COLO668 (cell line): ENCODE results near the gene RDH16.

Source experiments
- DNase-seq: peaks from one replicate; lab custom pipeline; 2025; ENCODE audit not compliant: unreplicated experiment; lab: John Stamatoyannopoulos, UW

RDH16 gene, protein sequence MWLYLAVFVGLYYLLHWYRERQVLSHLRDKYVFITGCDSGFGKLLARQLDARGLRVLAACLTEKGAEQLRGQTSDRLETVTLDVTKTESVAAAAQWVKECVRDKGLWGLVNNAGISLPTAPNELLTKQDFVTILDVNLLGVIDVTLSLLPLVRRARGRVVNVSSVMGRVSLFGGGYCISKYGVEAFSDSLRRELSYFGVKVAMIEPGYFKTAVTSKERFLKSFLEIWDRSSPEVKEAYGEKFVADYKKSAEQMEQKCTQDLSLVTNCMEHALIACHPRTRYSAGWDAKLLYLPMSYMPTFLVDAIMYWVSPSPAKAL

DNA sequence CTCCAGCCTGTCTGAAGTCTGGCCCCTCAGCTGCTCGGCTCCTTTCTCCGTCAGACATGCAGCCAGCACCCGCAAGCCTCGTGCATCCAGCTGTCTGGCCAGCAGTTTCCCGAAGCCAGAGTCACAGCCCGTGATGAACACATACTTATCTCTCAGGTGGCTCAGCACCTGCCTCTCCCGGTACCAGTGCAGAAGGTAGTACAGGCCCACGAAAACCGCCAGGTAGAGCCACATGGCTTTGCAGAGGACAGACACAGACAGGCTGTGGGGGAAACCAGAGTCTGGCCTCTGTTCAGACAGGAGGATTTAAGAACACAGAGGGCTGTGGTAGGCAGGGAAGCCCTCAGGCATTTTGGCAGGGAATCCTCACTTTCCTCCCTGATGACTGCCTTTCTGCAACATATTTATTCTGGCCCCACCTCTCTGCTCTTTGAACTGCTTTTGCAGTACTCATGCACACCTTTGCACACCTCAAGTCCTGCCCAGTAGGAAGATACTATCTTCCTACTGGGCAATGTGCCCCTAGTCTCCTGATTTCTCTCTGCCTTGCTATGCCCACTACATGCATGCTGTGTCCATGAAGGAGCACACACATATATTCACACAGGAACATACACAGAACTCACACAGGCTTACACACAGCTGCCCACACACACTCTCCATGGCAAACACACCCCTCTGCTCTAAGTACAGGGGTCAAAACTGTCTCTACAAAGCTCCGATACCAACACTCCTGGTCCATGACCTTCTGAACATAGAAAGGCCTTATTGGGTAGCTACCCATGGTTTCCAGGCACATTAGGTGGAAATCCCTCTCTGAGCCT, at the start of gene RDH16:
TSS of gene RDH16 (minus strand) at position 380 of the 824 bp plus-strand sequence. CDS start at position 234, 146 bp downstream.
- DNase-seq, result no peak

DNA sequence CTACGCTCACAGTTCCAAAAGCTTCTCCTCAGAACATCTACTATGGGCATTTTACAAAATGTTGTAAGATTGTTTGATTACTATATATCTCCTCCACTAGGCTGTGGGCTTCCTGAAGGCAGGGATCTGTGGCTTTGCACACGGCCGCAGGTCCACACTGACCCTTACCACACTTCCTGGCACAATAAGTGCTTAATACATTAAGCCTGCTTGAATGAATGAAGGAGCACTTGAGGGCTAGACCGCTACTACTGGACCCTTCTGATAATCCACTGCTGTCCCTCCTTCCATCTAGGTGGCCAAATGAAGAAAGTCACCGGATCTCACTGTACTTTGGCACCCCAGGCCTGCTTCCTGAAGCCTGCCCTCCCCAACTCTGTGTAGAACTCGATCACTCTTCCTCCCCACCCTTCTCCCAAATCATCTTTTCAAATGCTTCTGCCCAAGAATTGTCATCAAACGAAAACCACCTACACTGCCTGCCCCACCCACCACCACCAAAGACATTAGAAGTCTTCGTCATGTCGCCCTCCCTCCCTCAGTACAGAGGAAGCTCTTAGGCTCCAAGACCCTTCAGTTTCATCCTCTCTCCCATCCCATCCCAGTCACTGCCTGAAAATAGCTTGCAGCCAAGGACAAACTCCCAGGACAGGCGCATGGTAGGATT, 49.5 kb upstream of the RDH16 start:
- no peak for DNase-seq

DNA sequence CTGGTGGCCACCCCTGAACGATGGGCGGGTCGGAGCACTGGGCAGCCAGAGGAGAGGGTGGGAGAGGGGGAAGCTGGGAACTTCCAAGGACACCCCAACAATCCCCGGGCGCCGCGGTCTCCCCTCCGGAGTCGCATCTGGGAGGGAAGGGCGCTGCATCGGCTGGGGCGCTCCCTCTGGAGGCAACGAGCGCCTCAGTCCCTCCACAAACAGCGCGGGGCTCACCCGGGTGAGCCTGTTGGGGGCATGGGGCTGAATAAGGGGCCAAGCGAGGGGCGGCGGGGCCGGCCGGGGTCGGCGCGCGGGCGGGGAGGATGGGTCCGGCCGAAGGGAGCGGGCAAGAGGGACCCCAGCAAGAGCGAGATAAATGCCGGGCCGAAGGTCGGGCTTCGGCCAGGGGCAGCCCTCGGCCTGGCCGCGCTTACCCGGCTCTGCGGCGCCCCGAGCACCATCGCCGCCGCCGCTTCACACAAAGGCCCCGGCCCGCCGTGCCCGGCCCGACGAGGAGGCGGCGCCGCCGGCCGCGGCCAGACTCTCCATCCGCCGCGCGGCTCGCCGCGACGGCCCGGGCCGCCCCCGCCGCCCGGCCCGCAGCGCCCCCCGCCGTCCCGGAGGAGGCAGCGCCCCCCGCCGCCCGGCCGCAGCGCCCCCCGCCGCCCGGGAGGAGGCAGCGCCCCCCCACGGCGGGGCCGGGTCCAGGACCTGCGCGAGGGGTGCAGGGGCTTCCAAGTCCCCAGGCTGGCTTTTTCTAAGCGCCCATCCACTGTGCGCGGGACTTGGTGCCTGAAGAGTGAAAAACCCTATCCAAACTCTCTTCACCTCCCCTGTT, 48.8 kb upstream of the RDH16 start, which contains the start of gene ZBTB39:
TSS of gene ZBTB39 (minus strand) at position 567 of the 829 bp plus-strand sequence. CDS start 1,629 bp downstream, outside the sequence.
- peak; percentile 78 for DNase-seq

DNA sequence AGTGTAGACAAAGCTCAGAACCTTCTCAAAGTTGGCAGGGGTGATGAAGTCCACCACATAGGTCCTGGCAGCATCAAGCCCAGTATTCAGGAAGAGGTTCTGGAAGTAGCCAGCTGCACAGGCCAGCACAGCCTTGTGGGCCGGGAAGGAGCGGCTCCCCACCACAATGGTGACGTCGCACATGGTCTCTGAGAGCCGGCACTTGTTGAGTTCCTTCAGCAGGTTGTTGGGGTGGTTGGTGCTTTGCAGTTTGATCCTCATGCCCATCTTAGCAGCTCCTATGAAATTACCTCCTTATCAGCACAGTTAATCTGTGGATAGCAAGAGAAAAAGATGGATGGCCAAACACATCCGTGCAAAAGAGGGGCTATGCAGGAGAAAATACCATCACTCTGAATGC, 47.2 kb upstream of the RDH16 start:
- no peak for DNase-seq

DNA sequence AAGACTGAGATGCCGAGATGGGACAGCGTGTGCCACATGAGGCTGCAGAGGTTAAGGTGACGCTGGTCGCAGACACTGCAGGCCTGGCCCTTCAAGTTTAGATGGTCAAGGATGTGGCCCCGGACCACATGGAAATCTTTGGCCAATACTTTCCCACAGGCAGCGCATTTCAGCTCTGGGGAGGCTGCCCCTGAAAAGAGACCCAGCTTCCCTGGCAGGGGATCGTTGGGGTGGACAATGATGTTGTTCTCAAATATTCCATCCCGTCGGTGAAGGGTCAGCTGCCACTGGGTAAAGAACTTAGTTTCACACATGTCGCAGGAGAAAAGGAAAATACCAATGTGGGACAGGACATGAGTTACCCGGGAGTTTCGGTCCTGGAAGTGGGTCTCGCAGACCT, 46.0 kb upstream of the RDH16 start:
- no peak for DNase-seq

DNA sequence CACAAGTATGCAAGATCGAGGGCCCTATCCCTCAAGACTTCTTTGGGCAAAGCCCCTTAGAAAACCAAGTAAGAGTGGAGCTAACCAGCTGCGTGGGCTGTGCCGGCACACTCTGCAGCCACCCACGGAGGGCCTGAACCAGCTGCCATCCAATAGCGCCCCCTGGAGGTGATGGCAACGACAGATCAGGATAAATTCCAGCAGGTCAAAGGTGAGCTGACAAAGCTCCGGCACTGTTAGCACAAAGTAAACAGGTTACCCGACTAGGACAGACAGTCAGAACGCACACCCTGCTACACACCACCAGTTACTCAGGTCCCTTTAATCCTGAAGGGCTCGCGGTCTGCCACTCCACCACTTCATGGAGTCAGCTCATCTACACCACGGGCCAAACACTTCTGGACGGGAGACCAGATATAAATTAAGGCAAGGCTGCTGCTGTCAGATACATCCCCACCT, 44.1 kb upstream of the RDH16 start:
- peak; percentile 54 for DNase-seq

DNA sequence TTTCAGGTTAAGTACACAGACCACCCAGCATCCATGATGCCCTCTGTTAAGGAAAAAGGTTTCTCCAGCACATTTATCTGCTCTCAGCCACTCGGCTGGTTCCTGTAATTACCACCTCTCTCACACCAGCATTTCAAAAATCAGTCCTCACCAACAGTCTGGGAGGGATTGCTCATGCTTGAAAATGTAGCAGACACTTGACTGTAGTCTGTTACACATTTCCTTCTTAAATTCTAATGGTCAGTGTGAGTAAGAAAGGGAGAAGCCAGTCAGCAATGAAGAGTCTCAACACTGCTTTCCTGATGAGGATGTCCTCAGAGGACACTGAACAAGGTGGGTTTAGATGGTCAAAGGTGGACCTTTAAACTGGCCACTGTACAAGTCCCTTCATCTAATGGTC, 43.0 kb upstream of the RDH16 start:
- DNase-seq, result no peak

DNA sequence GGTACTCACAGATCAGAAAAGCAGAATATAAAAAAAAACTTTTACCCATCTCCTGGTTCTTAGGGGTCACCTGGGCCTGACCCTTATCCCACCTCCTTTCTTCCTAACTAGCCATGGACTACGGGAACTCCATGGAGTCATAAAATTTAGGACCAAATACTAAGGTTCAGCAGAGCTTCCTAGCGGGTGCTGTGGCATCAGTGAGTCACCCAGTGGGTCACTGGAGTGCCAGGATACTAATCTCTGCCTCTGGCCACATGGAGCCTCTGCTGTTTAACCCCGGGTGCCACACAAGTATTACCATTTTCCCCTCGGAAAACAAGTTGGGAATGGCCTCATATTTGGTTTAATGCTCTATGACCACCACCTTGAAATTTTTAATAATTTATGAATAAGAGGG, 42.0 kb upstream of the RDH16 start:
- no peak for DNase-seq

DNA sequence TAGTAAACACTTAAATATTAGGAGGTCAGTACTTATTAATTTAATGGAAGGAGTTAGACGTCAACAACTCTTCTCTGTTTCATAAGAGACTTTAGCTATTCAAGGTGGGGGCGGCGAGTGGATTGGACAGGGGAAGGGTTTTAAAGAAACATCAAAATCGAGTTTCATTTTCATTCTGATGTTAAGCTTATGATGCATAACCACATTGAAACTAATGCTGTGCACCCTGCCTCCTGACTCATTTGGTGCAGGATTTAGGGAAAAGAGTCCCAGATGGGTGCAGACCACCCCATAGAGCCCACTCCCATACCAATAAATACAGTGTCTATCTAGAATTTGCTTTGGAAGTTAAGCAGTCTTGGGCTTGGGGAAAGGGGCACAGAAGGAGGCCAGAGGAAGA, 41.6 kb upstream of the RDH16 start:
- DNase-seq, result no peak

DNA sequence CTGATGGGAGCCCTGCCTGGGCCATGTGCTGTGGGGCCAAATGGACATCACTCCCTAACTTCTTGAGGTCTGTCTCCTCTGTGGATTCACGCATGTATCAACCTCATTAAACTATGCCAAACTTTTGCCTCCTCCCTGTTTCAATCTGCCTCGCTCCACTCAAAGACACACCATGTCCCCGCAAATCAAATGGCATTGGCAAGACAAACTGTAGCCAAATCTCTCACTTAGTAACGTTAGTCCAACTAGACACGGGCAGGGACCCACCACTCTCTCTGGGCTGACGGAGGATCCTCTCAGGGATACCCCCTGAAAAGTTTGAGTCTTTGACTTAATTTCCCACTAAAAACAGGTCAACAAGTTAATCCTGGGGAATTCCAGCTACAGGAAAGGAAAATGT, 40.9 kb upstream of the RDH16 start:
- DNase-seq, result no peak

DNA sequence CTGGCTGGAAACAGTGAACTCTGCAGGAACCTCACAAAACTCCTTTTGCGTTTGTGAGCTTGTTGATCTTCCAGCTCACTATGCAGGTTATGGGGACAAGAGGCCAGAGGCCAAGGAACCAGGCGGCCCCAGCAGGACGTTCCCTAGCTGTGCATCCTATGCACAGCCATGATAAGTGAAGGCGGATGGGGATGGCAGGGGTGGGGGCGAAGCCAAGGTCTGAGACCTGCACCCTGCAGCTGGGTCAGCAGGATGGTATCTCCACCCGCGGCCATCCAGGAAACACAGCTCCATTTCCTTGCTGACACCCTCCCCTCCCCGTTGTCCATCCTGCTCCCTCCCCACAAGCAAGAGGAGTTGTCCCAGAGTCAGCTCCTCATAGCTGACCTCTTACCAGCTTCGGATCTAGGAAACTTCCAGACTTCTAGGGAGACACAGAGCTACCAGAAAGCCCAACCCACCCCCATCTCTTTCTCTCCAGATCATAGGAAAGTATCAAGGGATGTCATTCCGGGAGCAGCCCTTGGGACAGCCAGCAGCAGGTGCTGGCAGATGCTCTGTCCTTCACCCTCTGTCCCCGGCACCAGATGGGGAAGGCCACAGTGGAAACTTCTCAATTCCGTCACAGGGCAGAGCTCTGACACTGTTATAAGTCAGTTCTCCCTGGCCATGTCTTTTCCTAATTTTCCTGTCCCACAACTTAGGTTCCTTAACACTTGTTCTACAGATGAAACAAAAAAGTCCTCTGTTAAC, 39.6 kb upstream of the RDH16 start:
- no peak for DNase-seq

DNA sequence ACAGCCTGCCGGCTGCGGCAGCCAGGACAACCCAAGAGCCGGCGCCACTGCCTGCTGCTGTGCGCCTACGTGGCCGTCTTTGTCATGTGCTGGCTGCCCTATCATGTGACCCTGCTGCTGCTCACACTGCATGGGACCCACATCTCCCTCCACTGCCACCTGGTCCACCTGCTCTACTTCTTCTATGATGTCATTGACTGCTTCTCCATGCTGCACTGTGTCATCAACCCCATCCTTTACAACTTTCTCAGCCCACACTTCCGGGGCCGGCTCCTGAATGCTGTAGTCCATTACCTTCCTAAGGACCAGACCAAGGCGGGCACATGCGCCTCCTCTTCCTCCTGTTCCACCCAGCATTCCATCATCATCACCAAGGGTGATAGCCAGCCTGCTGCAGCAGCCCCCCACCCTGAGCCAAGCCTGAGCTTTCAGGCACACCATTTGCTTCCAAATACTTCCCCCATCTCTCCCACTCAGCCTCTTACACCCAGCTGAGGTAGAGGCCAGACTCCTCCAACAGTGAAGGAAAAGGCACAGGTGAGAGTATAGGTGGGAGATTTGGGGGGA, 38.6 kb upstream of the RDH16 start:
- no peak for DNase-seq

DNA sequence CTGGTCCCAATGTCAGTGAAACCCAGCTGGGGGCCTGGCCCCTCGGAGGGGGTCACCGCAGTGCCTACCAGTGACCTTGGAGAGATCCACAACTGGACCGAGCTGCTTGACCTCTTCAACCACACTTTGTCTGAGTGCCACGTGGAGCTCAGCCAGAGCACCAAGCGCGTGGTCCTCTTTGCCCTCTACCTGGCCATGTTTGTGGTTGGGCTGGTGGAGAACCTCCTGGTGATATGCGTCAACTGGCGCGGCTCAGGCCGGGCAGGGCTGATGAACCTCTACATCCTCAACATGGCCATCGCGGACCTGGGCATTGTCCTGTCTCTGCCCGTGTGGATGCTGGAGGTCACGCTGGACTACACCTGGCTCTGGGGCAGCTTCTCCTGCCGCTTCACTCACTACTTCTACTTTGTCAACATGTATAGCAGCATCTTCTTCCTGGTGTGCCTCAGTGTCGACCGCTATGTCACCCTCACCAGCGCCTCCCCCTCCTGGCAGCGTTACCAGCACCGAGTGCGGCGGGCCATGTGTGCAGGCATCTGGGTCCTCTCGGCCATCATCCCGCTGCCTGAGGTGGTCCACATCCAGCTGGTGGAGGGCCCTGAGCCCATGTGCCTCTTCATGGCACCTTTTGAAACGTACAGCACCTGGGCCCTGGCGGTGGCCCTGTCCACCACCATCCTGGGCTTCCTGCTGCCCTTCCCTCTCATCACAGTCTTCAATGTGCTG, 38.0 kb upstream of the RDH16 start:
- DNase-seq, result no peak

DNA sequence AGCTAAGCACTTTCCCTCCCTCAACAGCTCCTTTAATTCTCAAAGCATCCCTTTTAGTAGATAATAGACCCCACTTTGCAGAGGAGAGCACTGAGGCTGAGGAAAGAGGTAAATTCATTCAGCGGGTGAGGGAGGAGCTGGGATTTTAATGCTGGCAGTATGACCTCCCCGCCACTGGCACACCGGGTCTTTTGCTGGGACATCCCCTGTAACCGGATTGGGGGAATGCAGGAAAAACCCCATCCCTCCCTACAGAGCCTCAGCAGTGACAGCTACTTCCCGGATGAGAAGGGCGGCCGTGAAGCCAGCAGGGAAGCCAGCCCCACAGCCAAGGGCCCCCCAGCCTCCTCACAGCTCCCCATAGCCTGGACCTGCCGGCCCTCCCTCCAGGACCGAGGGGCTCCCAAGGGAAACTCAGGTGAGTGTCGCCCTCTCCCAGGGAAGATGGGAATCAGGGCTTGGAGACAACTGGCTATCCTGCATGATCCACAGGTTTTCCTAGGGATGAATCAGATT, 36.9 kb upstream of the RDH16 start:
- DNase-seq, result no peak

DNA sequence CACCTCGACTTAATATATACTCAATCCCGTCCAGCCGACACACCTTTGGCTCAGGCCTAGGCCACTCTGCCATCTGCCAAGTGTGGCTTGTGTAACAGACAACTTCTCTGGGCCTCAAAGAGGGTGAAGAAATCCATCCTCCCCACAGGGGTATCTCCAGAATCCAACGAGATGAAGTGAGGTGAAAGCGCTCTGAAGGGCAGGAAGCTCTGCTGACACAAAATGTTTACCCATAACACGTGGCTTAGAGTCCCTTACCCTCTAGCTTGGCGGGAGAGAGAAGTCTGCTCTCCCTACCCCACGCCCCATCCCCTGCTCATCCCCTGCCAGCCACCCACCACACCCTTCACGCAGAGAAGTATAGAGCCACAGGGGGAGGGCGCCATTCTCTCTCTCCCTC, 35.9 kb upstream of the RDH16 start:
- no peak for DNase-seq

DNA sequence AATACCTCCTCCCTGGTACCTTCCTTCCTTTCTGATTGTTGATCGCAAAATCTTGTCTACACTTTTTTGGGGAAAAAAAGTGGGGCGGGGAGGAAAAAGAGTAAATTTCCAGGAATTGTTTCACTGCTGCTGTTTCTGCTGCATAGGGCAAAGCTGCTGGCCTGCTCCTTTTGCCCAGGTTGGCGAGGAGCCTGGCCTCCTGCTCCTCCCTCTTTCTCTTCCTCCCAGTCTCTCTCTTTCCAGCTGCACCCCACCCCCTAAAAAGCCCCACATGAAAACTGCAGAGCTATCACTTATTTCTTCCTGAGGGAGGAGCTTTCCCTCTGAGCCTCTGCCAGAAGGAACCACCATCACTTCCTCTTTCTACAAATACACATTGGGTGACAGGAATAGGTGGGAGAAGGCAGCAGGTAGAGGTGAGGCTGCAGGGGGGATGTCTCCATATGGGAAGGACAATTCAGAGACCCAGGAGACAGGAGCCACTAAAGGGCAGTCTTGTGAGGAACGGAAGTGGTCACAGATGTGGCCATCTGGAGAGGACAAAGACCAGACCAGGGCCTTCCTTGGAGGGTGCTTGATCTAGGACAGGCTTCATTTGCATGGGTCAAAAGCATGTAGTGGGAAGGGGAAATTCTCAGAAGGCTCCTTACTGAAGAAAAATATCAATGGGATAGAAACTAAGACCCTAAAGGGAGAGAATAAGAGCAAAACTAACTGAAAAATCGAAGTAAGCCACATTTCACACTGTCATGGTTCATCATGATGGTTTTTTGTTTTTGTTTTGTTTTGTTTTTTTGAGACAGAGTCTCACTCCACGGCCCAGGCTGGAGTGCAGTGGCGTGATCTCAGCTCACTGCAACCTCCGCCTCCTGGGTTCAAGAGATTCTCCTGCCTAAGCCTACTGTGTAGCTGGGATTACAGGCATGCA, 34.2 kb upstream of the RDH16 start:
- DNase-seq, result no peak

DNA sequence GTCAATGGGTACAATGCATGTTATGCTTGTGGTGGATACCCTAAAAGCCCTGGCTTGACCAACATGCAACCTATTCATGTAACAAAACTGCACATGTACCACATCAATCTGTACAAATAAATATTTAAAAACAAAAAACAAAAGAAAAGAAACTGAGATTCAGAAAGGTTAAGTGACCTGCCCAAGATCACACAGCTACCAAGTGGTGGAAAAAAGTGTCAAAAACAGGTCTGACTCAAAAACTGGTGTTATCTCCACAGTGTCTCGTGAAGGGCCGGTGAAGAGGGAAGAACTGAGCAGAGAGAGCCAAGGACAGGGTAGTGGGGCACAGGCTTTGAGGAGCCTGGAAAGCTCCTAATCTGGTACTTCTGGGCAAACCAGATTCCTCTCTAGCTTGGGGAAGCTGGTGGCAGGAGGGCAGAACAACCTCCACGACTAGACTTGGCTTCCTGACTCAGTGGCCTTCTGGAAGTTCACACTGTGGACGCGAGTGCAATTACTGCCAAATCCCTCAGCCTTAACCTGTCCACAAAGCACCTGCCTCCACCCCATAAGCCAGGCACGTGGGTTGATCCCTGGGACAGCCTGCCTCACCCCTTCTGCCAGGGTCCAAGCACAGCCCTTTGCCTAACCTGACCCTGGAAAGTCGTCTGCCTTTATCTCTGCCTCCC, 33.4 kb upstream of the RDH16 start:
- no peak for DNase-seq
